ENCODE results near the gene ATP11C.

Gene ATP11C

DNA sequence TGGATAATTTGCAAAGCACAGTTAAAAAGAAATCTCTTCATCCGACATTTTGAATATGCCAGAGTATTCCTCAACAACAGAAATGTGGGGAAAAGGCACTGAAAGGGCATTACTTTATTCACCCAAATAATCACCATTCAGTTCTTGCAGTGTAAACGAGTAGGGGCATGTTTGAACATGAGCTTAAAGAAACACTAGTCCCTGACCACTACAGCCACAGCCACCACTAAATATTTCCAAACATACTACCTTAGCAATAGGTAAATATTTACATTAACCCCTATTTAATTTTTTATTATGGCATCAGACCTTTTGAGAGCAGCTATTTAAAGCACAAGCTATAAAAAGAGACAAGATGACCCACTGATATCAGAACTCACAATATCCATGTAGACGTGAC lies 252.5 kb downstream of the ATP11C start:
- no peak overlapping the region for H3K4me3 ChIP-seq (ENCODE audit: low read depth, low read length)
- TF ChIP-seq, protein P1, sequence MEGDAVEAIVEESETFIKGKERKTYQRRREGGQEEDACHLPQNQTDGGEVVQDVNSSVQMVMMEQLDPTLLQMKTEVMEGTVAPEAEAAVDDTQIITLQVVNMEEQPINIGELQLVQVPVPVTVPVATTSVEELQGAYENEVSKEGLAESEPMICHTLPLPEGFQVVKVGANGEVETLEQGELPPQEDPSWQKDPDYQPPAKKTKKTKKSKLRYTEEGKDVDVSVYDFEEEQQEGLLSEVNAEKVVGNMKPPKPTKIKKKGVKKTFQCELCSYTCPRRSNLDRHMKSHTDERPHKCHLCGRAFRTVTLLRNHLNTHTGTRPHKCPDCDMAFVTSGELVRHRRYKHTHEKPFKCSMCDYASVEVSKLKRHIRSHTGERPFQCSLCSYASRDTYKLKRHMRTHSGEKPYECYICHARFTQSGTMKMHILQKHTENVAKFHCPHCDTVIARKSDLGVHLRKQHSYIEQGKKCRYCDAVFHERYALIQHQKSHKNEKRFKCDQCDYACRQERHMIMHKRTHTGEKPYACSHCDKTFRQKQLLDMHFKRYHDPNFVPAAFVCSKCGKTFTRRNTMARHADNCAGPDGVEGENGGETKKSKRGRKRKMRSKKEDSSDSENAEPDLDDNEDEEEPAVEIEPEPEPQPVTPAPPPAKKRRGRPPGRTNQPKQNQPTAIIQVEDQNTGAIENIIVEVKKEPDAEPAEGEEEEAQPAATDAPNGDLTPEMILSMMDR (IDR thresholded peaks at IDR 0.05; ENCODE audit: insufficient read depth, low read length, missing control alignments) = no peak
- ChIA-PET CTCF (no interaction called here), POLR2A (no interaction called here)
- DNase-seq (ENCODE audit: low read depth, low spot score) = no peak
